Measurements from ENCODE around the gene MSL3B.

MSL3B gene

DNA sequence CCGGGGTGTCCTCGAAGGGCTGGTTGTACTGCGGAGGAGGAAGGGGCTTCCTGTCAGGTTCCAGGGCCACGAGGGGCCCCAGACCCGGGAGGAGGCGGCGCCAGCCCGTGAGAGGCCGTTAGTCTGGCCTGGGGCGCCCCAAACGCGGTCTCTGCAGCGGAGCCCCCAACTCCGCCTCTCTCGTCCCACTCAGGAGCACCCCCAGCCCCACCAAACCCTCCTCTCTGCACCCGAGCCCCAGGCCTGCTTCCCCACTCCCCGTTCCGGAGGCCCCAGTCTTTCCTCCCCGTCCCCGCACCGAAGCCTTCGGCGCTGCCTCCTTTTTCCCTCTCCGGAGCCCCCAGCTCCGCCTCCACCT is 14.3 kb downstream of the MSL3B start:
- TF ChIP-seq CTCF (IDR thresholded peaks at IDR 0.05) = no peak
- DNase-seq (ENCODE audit: low spot score) (no peak), ATAC-seq (ENCODE audit: low FRiP score) (no peak)

GRCh38 chr2:233853353-233853752 is 14.8 kb downstream of the MSL3B start:
- DNase-seq (ENCODE audit: low spot score) (no peak), ATAC-seq (ENCODE audit: low FRiP score) (no peak)
- TF ChIP-seq CTCF (IDR thresholded peaks at IDR 0.05) = no peak

GRCh38 chr2:233852056-233852455 is 16.1 kb downstream of the MSL3B start:
- ATAC-seq (ENCODE audit: low FRiP score) (no peak), DNase-seq (ENCODE audit: low spot score) (no peak)
- no peak for TF ChIP-seq CTCF (IDR thresholded peaks at IDR 0.05)

- no peak for ATAC-seq (ENCODE audit: low FRiP score)
- no peak for DNase-seq (ENCODE audit: low spot score)
- TF ChIP-seq CTCF (IDR thresholded peaks at IDR 0.05) = no peak
Measured at GRCh38 chr2:233851169-233851568, 17.0 kb downstream of the MSL3B start.

DNA sequence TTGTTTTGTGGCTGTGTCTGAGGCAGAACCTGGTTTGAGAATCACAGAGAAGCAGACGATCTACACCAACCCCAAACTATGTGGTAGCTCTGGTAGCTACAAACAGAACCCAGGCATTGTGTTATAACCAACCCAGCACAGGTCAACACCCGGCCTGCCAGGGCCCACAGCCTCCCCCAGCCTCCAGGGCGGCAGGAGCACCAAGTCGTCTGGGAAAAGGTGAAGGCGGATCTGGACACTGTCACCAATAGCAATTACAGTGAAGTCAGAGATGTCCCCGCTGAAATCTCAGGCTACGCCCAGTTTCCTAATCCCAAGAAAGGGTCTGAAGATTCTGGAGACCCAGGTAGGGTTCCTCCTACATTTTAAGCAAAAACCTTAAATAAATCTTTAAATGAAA is 17.4 kb downstream of the MSL3B start:
- no peak for TF ChIP-seq CTCF (IDR thresholded peaks at IDR 0.05)
- DNase-seq (ENCODE audit: low spot score) = no peak
- ATAC-seq (ENCODE audit: low FRiP score) = no peak

- TF ChIP-seq CTCF (IDR thresholded peaks at IDR 0.05) = no peak
- no peak for DNase-seq (ENCODE audit: low spot score)
- ATAC-seq (ENCODE audit: low FRiP score) = no peak
Measured at GRCh38 chr2:233849607-233850271, 18.4 kb downstream of the MSL3B start.

DNA sequence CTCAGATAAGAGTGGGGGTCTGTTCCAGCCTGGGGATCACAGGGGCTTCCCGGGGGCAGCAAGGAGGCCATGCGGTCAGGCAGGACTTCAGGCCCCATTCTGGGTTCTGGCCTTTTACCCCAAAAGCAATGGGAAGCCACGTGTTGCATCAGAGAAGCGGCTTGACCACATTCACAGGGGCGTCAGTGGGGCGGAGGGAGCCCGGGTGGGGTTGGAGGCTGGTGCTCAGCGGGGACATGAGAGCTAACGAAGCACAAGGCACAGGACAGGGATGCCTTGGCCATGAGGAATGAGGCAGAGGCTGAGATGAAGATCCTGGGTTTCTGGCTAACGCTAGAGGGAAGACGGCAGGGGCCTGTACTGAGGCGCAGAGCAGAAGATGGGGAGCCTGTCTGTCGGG is 19.9 kb downstream of the MSL3B start:
- DNase-seq (ENCODE audit: low spot score) (no peak), ATAC-seq (ENCODE audit: low FRiP score) (no peak)
- TF ChIP-seq CTCF (IDR thresholded peaks at IDR 0.05) = no peak

Data from omental fat pad (tissue), 3 donors.